GM18873 (cell line): ENCODE data around the gene RERE.

ENCODE experiments used
- ATAC-seq: cut with Tn5 transposase; IDR thresholded peaks from one replicate; pipeline ENCODE4 v1.9.1; 2021; ENCODE audit warnings: mild to moderate bottlenecking, moderate library complexity, moderate number of reproducible peaks; ENCODE audit not compliant: unreplicated experiment, low FRiP score

RERE gene

DNA sequence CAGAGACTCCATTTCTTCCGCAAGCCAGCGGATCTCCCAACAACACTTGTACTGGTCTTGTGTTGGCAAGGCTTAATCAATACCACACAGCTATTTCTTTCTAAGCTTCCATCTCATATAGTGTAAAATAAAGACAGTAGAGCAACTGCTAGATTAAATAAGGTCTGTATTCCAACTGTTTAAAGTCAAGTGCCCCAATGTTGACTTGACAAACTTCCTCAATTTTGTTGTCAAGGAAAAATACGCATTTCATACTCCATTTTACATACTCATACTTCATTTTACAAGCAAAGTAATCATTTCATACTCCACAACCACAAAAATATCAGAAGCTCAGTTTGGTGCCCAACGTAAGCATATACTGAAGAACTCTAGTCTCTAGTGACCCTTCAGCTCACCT is 143.0 kb downstream of the RERE start:
- no peak for ATAC-seq

GRCh38 chr1:8671306-8671917 is 146.0 kb downstream of the RERE start:
- ATAC-seq: no peak

- no peak for ATAC-seq
Observed at GRCh38 chr1:8670371-8670818, 147.0 kb downstream of the RERE start.

DNA sequence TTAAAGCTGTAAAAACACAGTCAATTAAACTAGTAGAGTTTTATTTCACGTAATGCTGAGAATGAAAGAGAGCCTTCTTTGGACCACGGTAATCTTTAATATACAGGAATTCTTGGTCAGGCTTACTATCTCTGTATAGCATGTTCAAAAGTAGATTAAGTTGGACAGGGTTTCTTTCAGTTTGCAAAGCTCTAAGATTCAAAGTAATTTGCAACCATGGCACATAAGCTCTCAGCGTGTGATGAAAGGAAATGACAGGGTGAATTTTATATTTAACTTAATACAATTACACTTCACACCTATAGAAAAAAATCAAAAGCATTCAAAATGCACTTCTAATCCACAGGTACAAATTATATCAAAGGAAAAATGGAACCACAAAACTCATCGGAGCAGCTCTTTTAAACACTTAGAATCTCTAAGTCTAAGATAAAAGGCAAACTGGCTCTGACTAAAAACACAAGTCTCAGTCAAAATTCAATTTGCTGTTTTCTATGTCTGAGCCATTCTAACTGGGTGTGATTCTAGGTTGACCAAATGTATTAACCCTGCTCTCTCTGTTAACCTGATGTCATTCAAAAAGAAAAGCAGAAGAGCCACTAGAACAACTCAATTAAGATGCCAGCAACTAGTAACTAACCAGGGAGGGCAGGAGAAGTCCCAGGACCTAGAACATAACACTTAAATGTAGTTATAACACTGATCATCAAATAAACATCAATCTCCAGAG is 147.7 kb downstream of the RERE start:
- ATAC-seq: no peak

- ATAC-seq: no peak
Observed at GRCh38 chr1:8667869-8668594, 149.4 kb downstream of the RERE start.

DNA sequence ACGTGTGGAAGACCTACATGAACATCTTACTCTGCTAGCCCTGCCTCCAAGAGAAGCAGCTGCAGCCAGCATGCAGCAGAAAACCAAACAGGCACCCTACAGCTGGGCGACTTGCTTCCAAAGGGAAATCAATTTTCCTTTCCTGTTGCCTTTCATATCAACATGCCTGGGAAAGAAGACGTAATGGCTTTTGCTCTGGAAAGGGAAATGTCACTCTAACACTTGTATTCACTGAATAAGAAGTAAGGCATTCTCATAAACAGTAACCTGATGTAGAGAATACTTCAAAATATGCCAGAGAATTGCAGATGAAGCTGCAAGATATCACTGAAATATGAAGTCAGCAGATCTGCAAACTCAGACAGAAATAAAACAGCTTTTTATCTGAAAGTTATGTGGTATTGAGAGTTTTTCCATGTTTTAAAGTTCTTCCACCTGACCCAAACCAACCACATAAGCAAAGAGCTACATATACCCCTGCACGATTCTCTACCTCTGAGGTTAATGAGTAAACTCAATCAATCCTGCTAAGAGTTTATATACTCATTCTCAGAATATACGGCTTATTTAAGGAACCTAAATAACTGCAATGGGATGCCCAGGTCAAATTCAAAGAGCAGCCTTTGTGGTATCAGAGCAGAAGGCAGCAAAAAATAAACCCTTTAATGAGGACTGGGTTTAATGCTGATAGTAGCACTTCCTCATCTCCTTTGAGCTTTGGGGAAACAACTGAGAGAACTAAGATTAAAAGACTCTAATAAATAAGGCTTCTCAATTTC is 150.9 kb downstream of the RERE start:
- ATAC-seq: no peak

GRCh38 chr1:8665833-8666232 is 151.6 kb downstream of the RERE start:
- no peak for ATAC-seq

- no peak for ATAC-seq
Observed at GRCh38 chr1:8664887-8665286, 152.6 kb downstream of the RERE start.

DNA sequence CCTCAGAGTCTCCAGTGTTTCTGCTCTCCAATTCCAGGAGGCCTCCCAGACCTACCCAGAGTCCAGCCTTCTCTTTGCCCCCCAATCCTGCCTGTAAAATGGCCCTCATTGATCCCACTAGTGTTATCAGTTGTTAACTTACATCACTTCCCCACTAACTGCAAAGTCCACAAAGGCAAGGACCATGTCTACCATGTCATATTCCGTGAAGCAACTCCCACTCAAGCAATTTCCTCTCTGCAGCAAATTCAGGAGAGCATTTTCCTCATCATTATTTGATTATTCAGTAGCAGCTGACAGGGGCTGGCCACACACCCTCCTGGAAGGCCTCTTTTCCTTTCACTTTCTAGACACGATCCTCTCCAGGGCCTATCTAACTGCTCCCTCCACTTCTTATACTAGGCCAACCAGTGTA is 153.5 kb downstream of the RERE start:
- ATAC-seq: no peak

- no peak for ATAC-seq
Observed at GRCh38 chr1:8663090-8663802, 154.2 kb downstream of the RERE start.

DNA sequence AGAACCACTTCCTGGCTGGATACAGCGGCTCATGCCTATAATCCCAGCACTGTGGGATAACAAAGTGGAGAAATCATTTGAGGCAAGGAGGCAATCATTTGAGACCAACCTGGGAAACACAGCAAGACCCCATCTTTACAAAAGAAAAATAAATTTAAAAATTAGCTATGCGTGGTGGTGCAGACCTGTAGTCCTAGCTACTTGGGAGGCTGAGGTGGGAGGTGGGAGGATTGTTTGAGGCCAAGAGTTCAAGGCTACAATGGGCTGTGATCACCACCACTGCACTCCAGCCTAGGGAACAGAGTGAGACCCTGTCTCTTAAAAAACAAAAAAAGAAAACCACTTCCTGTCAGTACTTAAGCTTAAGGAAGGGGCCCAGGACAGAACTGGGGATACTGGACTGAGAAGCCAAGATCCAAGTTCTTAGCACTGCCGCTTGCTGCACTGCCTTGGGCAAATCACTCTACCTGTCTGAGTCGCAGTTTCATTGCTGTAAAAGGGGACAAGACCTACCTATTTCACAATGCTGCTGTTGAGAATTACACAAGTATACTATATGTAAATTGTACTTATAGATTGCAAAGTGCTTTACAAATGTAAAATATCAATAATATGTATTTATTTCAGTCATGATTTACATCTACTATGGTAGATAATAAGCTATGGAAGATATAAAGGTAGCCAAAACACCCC is 154.9 kb downstream of the RERE start:
- no peak for ATAC-seq

DNA sequence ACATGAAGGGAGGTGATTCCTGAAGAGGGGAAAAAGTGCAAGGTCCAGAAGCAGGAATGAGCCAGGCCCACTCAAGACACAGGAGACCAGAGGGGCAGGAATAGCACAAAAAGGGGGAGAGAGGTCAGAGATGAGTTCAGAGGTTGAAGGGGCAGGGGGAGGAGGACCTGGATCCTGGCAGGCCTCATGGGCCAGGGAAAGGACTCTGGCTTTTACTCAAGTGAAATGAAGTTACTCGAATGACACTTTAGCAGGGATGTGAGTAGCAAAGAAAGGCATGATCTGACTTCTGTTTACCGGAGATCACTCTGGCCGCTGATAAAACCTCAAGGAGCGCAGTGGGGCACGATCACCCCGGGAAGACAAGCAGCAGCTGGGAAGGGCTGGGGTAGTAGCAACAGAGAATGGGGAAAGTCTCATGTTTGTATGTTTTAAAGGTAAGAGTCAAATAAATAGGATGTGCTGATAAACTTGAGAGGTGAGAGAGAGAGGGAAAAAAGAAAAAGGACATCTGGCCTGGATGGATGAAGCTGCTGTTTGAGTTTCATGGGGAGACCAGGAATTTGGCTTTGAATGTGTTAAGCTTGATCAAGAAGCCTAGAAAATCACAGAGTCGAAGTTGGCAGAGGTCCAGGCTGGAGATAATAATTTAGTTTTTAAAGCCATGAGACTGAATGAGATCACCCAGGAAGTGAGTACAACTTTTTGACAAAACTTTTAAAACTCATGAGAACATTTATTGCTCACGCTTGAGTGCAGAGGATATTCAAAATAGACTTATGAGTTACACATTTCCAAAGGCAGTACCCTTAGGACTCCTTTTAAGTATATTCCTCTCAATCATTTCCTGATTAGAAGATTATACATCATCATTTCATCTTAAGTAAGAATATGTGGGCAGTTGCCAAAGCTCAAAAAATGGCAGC is 156.0 kb downstream of the RERE start:
- ATAC-seq: no peak

DNA sequence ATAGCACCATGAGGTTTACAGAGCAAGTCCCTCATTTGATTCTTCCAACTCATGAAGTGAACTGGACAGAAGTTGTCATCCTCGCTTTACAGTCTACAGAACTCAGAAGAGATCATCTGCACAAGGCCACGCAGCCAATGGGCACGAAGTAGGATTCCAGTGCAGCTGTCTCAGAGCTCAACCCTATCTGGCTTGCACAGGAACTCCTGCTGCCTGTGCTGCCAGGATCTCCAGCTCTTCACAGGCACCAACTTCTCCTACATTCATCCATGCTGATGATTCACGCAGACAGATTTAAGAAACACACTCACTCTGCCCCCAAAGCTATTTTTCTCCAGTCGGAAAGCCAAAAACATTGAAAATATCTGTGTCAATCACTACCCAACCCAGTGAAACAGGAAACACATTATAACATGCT is 157.0 kb downstream of the RERE start:
- no peak for ATAC-seq

DNA sequence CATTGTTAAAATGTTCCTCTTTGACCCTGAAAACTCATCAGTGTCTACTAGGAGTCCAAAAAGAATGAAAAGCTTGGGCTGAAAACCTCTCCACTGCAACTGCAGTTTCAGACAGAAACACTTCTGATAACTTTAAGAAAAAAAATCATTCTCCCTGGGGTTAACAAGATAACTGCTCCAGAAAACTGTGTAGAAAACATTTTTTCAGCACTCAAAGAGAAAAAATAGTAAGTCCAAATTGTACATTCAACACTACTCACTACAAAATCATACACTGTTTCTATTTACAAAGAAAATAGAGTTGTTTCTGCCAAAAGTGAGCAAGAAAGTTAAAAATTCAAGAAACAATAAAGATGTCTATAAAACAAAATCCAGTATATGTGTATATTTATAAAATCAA is 157.8 kb downstream of the RERE start:
- ATAC-seq: no peak

GRCh38 chr1:8653878-8654277 is 163.6 kb downstream of the RERE start:
- ATAC-seq: no peak

DNA sequence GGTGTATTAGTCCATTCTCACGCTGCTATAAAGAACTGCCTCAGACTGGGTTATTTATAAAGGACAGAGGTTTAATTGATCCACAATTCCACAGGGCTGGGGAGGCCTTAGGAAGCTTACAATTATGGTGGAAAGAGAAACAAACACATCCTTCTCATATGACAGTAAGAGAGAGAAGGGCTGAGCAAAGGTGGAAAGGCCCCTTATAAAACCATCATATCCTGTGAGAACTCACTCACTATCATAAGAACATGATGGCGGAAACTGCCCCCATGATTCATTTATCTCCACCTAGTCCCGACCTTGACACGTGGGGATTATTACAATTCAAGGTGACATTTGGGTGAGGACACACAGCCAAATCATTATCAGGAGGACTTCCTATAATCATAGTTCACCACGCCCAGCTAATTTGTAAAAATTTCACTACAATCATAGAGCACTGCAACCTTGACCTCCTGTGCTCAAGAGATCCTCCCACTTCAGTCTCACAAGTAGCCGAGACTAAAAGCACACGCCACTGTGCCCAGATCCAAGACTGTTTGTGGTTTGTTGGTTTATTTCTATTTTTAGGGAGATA is 164.9 kb downstream of the RERE start:
- no peak for ATAC-seq

DNA sequence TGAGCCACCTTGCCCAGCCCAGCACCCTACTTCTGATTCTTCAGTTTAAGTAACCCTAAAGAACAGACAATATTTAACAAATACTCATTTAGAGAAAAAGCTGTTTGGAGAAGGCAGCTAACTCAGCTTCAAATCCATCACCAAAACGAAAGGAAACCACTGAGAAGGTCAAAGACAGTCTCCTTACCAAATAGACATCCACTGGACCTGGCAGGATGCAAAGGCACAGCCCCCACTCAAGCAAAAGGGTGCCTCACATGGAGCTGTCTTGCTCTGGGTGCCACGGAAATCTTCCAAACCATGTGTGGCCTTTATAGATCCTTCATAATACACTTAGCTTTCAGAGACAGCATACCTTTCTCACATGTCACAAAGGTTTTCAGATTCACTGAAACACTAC is 165.5 kb downstream of the RERE start:
- no peak for ATAC-seq

DNA sequence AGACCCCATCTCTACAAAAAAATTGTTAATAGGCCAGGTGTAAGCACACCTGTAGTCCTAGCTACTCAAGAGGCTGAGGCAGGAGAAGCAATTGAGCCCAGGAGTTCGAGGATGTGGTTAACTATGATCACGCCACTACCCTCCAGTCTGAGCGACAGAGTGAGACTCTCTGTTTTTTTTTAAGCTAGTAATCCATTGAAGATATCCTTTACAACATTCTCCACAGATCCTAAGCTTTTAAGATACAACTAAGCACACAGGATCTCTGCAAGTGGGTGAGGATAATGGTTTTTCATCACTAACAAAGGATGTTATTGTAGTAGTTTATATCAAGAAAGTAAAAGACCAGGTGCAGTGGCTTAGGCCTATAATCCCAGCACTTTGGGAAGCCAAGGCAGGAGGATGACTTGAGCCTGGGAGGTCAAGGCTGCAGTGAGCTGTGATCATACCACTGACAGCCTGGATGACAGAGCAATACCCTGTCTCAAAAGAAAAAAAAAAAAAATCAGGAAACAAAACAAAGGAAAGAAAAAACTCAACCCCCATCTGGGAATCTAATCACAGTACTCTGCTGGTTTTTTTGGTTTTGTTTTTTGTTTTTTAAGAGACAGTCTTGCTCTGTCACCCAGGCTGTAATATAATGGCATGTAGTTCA is 166.1 kb downstream of the RERE start:
- no peak for ATAC-seq
